HL-60 (cell line): ENCODE results near the gene FANCC.

Experiments used
- CTCF ChIP-seq: IDR thresholded peaks from one replicate; pipeline ENCODE4 v1.5.1; 2011; ENCODE audit warnings: low read length, control low read depth, inconsistent platforms; ENCODE audit not compliant: insufficient read depth
- GABPA ChIP-seq: IDR thresholded peaks from 2 replicates; pipeline ENCODE4 v1.6.1; 2012; ENCODE audit warnings: low read depth
- POLR2AphosphoS5 ChIP-seq: IDR thresholded peaks from 2 replicates; pipeline ENCODE4 v1.6.1; 2012; ENCODE audit warnings: low read depth
- SPI1 ChIP-seq: IDR thresholded peaks from 2 replicates; pipeline ENCODE4 v1.6.1; 2012; ENCODE audit warnings: low read depth, mild to moderate bottlenecking, borderline replicate concordance

DNA sequence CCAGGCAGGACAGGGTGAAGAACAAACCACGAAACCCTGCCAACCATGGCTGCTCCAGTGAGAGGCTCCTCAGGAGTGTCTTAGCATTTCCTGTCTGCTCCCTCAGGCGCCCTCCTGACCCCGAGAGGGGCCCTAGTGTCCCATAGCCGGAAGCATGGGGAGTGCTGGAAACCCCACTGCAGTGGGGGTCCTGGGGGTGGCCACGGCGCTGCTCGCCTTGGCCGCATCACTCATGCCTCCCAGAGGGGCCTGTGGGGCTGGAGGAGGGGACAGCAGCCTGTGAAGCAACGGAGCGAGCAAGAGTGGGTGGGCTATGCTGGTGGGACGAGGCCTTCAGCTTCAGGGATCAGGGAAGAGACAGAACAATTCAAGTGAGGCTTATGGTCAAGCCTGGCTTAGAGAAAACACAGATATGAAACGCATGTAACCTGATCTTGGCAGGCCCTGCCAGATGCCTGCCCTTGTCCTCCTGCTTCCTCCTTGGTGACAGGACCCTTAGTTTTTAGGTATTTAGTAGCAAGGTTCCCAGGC lies 219.1 kb downstream of the FANCC start:
- no peak for TF ChIP-seq SPI1
- TF ChIP-seq POLR2AphosphoS5: no peak
- no peak for TF ChIP-seq CTCF
- no peak for TF ChIP-seq GABPA
